Neuron (in vitro differentiated cells): ENCODE results near the gene NEK7.

Experiments
- H2AFZ ChIP-seq: one replicate; pipeline ENCODE4 v1.6.1; 2013; ENCODE audit warnings: low read depth, mild to moderate bottlenecking, inconsistent platforms, low read length, moderate library complexity
- H3K27me3 ChIP-seq: one replicate; pipeline ENCODE4 v1.6.1; 2013; ENCODE audit warnings: low read length; ENCODE audit not compliant: insufficient read depth
- H3K36me3 ChIP-seq: one replicate; pipeline ENCODE4 v1.6.1; 2013; ENCODE audit warnings: low read length; ENCODE audit not compliant: insufficient read depth
- H3K4me1 ChIP-seq: one replicate; pipeline ENCODE4 v1.6.1; 2013; ENCODE audit warnings: low read length; ENCODE audit not compliant: insufficient read depth
- H3K4me3 ChIP-seq: 2 replicates; pipeline ENCODE4 v1.5.1; 2013; ENCODE audit warnings: mild to moderate bottlenecking, low read length, moderate library complexity
- H3K9me3 ChIP-seq: one replicate; pipeline ENCODE4 v1.6.1; 2013; ENCODE audit warnings: low read length

The NEK7 gene

GRCh38 chr1:198264282-198264681 is 107.5 kb downstream of the NEK7 start:
- H3K9me3 ChIP-seq, result no peaks in the 10 kb centered on the region
- no peaks in the 10 kb centered on the region for H3K36me3 ChIP-seq
- H3K4me3 ChIP-seq, result no peak overlapping the region
- H3K4me1 ChIP-seq, result no peaks in the 10 kb centered on the region
- H2AFZ ChIP-seq, result no peak overlapping the region
- H3K27me3 ChIP-seq, result no peaks in the 10 kb centered on the region

- Histone ChIP-seq H3K4me3 (no peak overlapping the region), H3K4me1 (no peaks in the 10 kb centered on the region), H2AFZ (no peak overlapping the region), H3K9me3 (no peaks in the 10 kb centered on the region), H3K36me3 (no peaks in the 10 kb centered on the region), H3K27me3 (no peaks in the 10 kb centered on the region)
These were observed 108.4 kb downstream of the NEK7 start for GRCh38 chr1:198265073-198265661.

GRCh38 chr1:198267056-198267455 is 110.3 kb downstream of the NEK7 start:
- H3K9me3 ChIP-seq, result no peaks in the 10 kb centered on the region
- no peak overlapping the region for H3K4me3 ChIP-seq
- H3K27me3 ChIP-seq, result no peaks in the 10 kb centered on the region
- H3K36me3 ChIP-seq, result no peaks in the 10 kb centered on the region
- H2AFZ ChIP-seq, result no peak overlapping the region
- H3K4me1 ChIP-seq, result no peaks in the 10 kb centered on the region

GRCh38 chr1:198267921-198268320 is 111.1 kb downstream of the NEK7 start:
- no peaks in the 10 kb centered on the region for H3K4me1 ChIP-seq
- H3K4me3 ChIP-seq, result no peak overlapping the region
- no peaks in the 10 kb centered on the region for H3K27me3 ChIP-seq
- no peak overlapping the region for H2AFZ ChIP-seq
- H3K36me3 ChIP-seq, result no peaks in the 10 kb centered on the region
- H3K9me3 ChIP-seq, result no peaks in the 10 kb centered on the region

GRCh38 chr1:198268784-198269645 is 112.2 kb downstream of the NEK7 start:
- no peaks in the 10 kb centered on the region for H3K4me1 ChIP-seq
- no peak overlapping the region for H2AFZ ChIP-seq
- no peaks in the 10 kb centered on the region for H3K36me3 ChIP-seq
- no peak overlapping the region for H3K4me3 ChIP-seq
- no peaks in the 10 kb centered on the region for H3K27me3 ChIP-seq
- no peaks in the 10 kb centered on the region for H3K9me3 ChIP-seq

GRCh38 chr1:198269646-198269940 is 112.8 kb downstream of the NEK7 start:
- Histone ChIP-seq H3K36me3 (no peaks in the 10 kb centered on the region), H3K9me3 (no peaks in the 10 kb centered on the region), H2AFZ (no peak overlapping the region), H3K4me3 (no peak overlapping the region), H3K27me3 (no peaks in the 10 kb centered on the region), H3K4me1 (no peaks in the 10 kb centered on the region)

- no peak overlapping the region for H2AFZ ChIP-seq
- no peaks in the 10 kb centered on the region for H3K27me3 ChIP-seq
- H3K9me3 ChIP-seq, result no peaks in the 10 kb centered on the region
- no peak overlapping the region for H3K4me3 ChIP-seq
- no peaks in the 10 kb centered on the region for H3K4me1 ChIP-seq
- no peaks in the 10 kb centered on the region for H3K36me3 ChIP-seq
These were observed 113.6 kb downstream of the NEK7 start for GRCh38 chr1:198270273-198270828.

GRCh38 chr1:198271467-198271866 is 114.7 kb downstream of the NEK7 start:
- H3K36me3 ChIP-seq, result no peaks in the 10 kb centered on the region
- no peaks in the 10 kb centered on the region for H3K9me3 ChIP-seq
- H2AFZ ChIP-seq, result no peak overlapping the region
- H3K27me3 ChIP-seq, result no peaks in the 10 kb centered on the region
- no peaks in the 10 kb centered on the region for H3K4me1 ChIP-seq
- no peak overlapping the region for H3K4me3 ChIP-seq

- H2AFZ ChIP-seq, result no peak overlapping the region
- no peaks in the 10 kb centered on the region for H3K4me1 ChIP-seq
- H3K4me3 ChIP-seq, result no peak overlapping the region
- H3K9me3 ChIP-seq, result no peaks in the 10 kb centered on the region
- no peaks in the 10 kb centered on the region for H3K27me3 ChIP-seq
- no peaks in the 10 kb centered on the region for H3K36me3 ChIP-seq
These were observed 115.7 kb downstream of the NEK7 start for GRCh38 chr1:198272492-198272891.

GRCh38 chr1:198273748-198274295 is 117.0 kb downstream of the NEK7 start:
- Histone ChIP-seq H3K4me3 (no peak overlapping the region), H2AFZ (no peak overlapping the region), H3K27me3 (no peaks in the 10 kb centered on the region), H3K4me1 (no peaks in the 10 kb centered on the region), H3K9me3 (no peaks in the 10 kb centered on the region), H3K36me3 (no peaks in the 10 kb centered on the region)

- Histone ChIP-seq H3K9me3 (no peaks in the 10 kb centered on the region), H3K36me3 (no peaks in the 10 kb centered on the region), H3K27me3 (no peaks in the 10 kb centered on the region), H2AFZ (no peak overlapping the region), H3K4me1 (no peaks in the 10 kb centered on the region), H3K4me3 (no peak overlapping the region)
These were observed 118.8 kb downstream of the NEK7 start for GRCh38 chr1:198275597-198275996.

- Histone ChIP-seq H3K27me3 (no peaks in the 10 kb centered on the region), H2AFZ (no peak overlapping the region), H3K9me3 (no peaks in the 10 kb centered on the region), H3K4me3 (no peak overlapping the region), H3K4me1 (no peaks in the 10 kb centered on the region), H3K36me3 (no peaks in the 10 kb centered on the region)
These were observed 119.4 kb downstream of the NEK7 start for GRCh38 chr1:198276241-198276640.

GRCh38 chr1:198278943-198279342 is 122.1 kb downstream of the NEK7 start:
- Histone ChIP-seq H2AFZ (no peak overlapping the region), H3K36me3 (no peaks in the 10 kb centered on the region), H3K4me1 (no peaks in the 10 kb centered on the region), H3K27me3 (no peaks in the 10 kb centered on the region), H3K9me3 (no peaks in the 10 kb centered on the region), H3K4me3 (no peak overlapping the region)
